Astrocyte (in vitro differentiated cells and primary cell): ENCODE data around the gene HOGA1.

Experiments
- EZH2 ChIP-seq: IDR thresholded peaks from 2 replicates; pipeline ENCODE4 v1.6.1; 2012; ENCODE audit warnings: mild to moderate bottlenecking, low read length, inconsistent platforms; ENCODE audit not compliant: insufficient read depth
- TF ChIP-seq, protein P1 (sequence below): IDR thresholded peaks from 2 replicates; pipeline ENCODE4 v1.5.1; 2011; ENCODE audit warnings: low read depth, mild to moderate bottlenecking, inconsistent platforms, low read length, moderate library complexity; ENCODE audit not compliant: insufficient read depth

DNA sequence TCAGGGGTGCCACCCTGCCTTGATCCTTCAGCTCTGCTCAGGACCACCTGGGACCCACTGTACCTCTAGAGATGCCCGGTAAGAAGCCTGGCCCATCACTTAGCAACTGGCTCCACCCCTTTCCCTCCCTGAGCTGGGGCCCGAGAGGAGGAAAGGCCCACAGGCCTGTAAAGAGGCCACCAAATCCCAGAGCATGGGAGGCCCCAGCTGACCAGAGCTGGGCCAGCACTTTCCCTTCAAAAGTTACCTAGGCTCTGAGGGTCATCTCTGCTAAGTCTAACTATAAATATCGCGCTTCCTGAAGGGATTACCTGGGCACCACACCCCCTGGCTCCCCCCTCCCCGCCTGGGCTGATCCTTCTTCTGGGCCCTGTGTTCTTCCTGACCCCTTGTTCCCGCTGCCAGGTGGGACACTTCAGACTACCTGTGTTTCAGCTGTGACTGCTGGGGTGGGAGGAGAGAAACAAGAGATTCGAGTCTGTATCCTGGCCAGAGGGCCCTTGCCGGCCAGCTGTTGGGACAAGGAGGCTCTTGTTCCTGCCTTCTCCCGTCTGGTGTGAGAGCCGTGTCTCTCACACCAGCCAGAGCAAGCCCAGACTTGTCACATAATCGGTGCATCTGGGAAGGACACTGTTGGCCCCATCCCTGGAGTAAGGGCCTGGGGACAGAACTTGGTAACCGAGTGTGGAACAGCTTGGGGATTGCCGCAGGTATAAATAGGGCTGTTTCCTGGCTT, 34.4 kb upstream of the HOGA1 start:
- TF ChIP-seq, protein P1, sequence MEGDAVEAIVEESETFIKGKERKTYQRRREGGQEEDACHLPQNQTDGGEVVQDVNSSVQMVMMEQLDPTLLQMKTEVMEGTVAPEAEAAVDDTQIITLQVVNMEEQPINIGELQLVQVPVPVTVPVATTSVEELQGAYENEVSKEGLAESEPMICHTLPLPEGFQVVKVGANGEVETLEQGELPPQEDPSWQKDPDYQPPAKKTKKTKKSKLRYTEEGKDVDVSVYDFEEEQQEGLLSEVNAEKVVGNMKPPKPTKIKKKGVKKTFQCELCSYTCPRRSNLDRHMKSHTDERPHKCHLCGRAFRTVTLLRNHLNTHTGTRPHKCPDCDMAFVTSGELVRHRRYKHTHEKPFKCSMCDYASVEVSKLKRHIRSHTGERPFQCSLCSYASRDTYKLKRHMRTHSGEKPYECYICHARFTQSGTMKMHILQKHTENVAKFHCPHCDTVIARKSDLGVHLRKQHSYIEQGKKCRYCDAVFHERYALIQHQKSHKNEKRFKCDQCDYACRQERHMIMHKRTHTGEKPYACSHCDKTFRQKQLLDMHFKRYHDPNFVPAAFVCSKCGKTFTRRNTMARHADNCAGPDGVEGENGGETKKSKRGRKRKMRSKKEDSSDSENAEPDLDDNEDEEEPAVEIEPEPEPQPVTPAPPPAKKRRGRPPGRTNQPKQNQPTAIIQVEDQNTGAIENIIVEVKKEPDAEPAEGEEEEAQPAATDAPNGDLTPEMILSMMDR = no peak
- TF ChIP-seq EZH2 = no peak
